Transverse colon (tissue), 4 donors: ENCODE results near the gene SMIM12. TPM values are rescaled to one million over a fixed set of nuclear protein-coding genes. Genes with fewer than 3 reads are reported as not detected.

Source experiments
- DNase-seq: peaks from one replicate; pipeline ENCODE4 v3.0.0-alpha.2; 2019
- H3K27ac ChIP-seq, 4 donors: fragments of 200-600 bp; sonication (generic); 2 replicates each; pipeline ENCODE4 v1.5.1; 2016 to 2018; ENCODE audit warnings: inconsistent platforms in 4 of 4
- H3K27me3 ChIP-seq: fragments of 200-600 bp; sonication (generic); 2 replicates; pipeline ENCODE4 v1.5.1; 2017; ENCODE audit warnings: inconsistent platforms
- H3K36me3 ChIP-seq, 4 donors: fragments of 200-600 bp; sonication (generic); 2 replicates each; pipeline ENCODE4 v1.5.1; 2017 to 2019; ENCODE audit warnings: inconsistent platforms in 4 of 4
- H3K4me1 ChIP-seq, 4 donors: fragments of 200-600 bp; sonication (generic); 2 replicates each; pipeline ENCODE4 v1.5.1; 2017 to 2020; ENCODE audit warnings: inconsistent platforms in 4 of 4
- H3K4me3 ChIP-seq, 4 donors: fragments of 200-600 bp; sonication (generic); 1 replicate in 1 of 4; 2 replicates in 3 of 4; pipeline versions ENCODE4 v1.5.1 to v1.6.1; 2017 to 2019; ENCODE audit warnings: inconsistent platforms in 4 of 4
- H3K9me3 ChIP-seq, 2 donors: fragments of 200-600 bp; sonication (generic); 2 replicates each; pipeline ENCODE4 v1.5.1; 2017 to 2019; ENCODE audit warnings: inconsistent platforms in 2 of 2
- CTCF ChIP-seq, 5 experiments: fragments of 200-600 bp in 3 of 5; fragments of 450-650 bp in 2 of 5; sonication (generic) in 3 of 5; IDR thresholded peaks; 1 replicate in 2 of 5; 2 replicates in 3 of 5; pipeline ENCODE4 v1.5.1; 2016 to 2017; ENCODE audit warnings: antibody characterized with exemption in 5 of 5, inconsistent platforms in 3 of 5, mild to moderate bottlenecking in 2 of 5, moderate library complexity in 1 of 5
- EP300 ChIP-seq: sonication (generic); formaldehyde crosslinking; IDR thresholded peaks from one replicate; pipeline ENCODE4 v1.6.1; 2017; ENCODE audit warnings: antibody characterized with exemption, low read depth
- POLR2A ChIP-seq: fragments of 450-650 bp; IDR thresholded peaks from one replicate; pipeline ENCODE4 v1.6.1; 2016; ENCODE audit warnings: antibody characterized with exemption, mild to moderate bottlenecking, moderate library complexity
- POLR2AphosphoS5 ChIP-seq, 3 donors: sonication (generic); formaldehyde crosslinking; IDR thresholded peaks; one replicate each; pipeline ENCODE4 v1.6.1; 2016; ENCODE audit warnings: antibody characterized with exemption in 3 of 3
- WGBS, 2 donors: methylation state at CpG; one replicate each; pipeline ENCODE4 v1.1.5; 2018; ENCODE audit warnings: low coverage in 1 of 2; 5-methylcytosine and 5-hydroxymethylcytosine counted together
- in situ Hi-C, 4 donors: fragments of 200-750 bp; cut with MboI; loops; one replicate each; pipeline versions ENCODE4 v1.15.0 to v1.15.1; 2017; ENCODE audit warnings: low sequenced_read_pairs in 3 of 4, low pct_ligation_motif_present in 1 of 4, low pct_unique_long_range_greater_than_20kb in 1 of 4
- intact Hi-C: fragments of 100-400 bp; cut with DNase I; formaldehyde crosslinking; loops from one replicate; pipeline ENCODE4 v1.15.1; 2023; ENCODE audit warnings: low total_unique reads
- total RNA-seq, 4 donors: library from RNA; depleted of rRNA; stranded (reverse); fragments of >200 nt; gene quantifications; one replicate each; pipeline ENCODE4 v1.1.0, GENCODE V29; 2016

SMIM12 gene
- total RNA-seq, 4 donors from 2014 or later = 14.2 to 42.2 (median 31.5) TPM

GRCh38 chr1:34808051-34808810, 51.3 kb downstream of the SMIM12 start:
- no peaks in the 10 kb centered on the region for H3K4me1 ChIP-seq
- TF ChIP-seq CTCF (IDR thresholded peaks at IDR 0.05) (no peak), EP300 (no peak), POLR2A (no peak), POLR2AphosphoS5 (IDR thresholded peaks at IDR 0.05) (no peak)
- WGBS, 2 donors = 90 to 95% methylated on average over 6 to 9 of the region's 9 CpGs
- intact Hi-C loops (no loop called here), in situ Hi-C loops (no loop called here)
- H3K4me3 ChIP-seq = no peak overlapping the region
- DNase-seq = no peak
- H3K9me3 ChIP-seq = no peaks in the 10 kb centered on the region
- H3K27ac ChIP-seq = no peak overlapping the region
- no peaks in the 10 kb centered on the region for H3K27me3 ChIP-seq
- no peaks in the 10 kb centered on the region for H3K36me3 ChIP-seq

- Histone ChIP-seq H3K36me3 (no peaks in the 10 kb centered on the region), H3K4me3 (no peak overlapping the region), H3K27me3 (no peaks in the 10 kb centered on the region), H3K9me3 (no peaks in the 10 kb centered on the region), H3K4me1 (no peaks in the 10 kb centered on the region), H3K27ac (no peak overlapping the region)
- DNase-seq = no peak
- intact Hi-C loops = no loop called here
- in situ Hi-C loops = no loop called here
- 77 to 85% methylated on average over 2 to 3 of the region's 3 CpGs for WGBS, 2 donors
- no peak for TF ChIP-seq EP300
- TF ChIP-seq POLR2A = no peak
- TF ChIP-seq CTCF (IDR thresholded peaks at IDR 0.05) = no peak
- no peak for TF ChIP-seq POLR2AphosphoS5 (IDR thresholded peaks at IDR 0.05)
These were observed 53.2 kb downstream of the SMIM12 start for GRCh38 chr1:34806396-34806795.

GRCh38 chr1:34803770-34804169, 55.8 kb downstream of the SMIM12 start:
- no peaks in the 10 kb centered on the region for H3K27me3 ChIP-seq
- WGBS, 2 donors = 88 to 92% methylated on average over 3 of the region's 3 CpGs
- no peaks in the 10 kb centered on the region for H3K4me1 ChIP-seq
- no peaks in the 10 kb centered on the region for H3K36me3 ChIP-seq
- no peaks in the 10 kb centered on the region for H3K9me3 ChIP-seq
- no peak for TF ChIP-seq CTCF (IDR thresholded peaks at IDR 0.05)
- no peak for TF ChIP-seq POLR2A
- TF ChIP-seq EP300 = no peak
- no peak for TF ChIP-seq POLR2AphosphoS5 (IDR thresholded peaks at IDR 0.05)
- H3K4me3 ChIP-seq = no peak overlapping the region
- no peak overlapping the region for H3K27ac ChIP-seq
- intact Hi-C loops (no loop called here), in situ Hi-C loops (no loop called here)
- DNase-seq = no peak

Other genes with a start within 250 kb of the SMIM12 start
- not detected for gene GJB5, start 104.7 kb downstream of the SMIM12 start, total RNA-seq
- gene GJB4, start 100.0 kb downstream of the SMIM12 start, total RNA-seq = under 1 TPM in 1 of 4 donors, not detected in 3; 0.32 TPM
- gene GJB3, start 78.5 kb downstream of the SMIM12 start, total RNA-seq = 1 to 10 TPM in 2 of 4 donors, not detected in 2; 2.9 to 6.7 TPM
- 1 to 10 TPM in 3 of 4 donors, not detected in 1; 1.9 to 5.2 (median 3.2) TPM for gene GJA4, start 66.8 kb downstream of the SMIM12 start, total RNA-seq
- gene DLGAP3, start 69.9 kb upstream of the SMIM12 start, total RNA-seq = 1 to 10 TPM in 2 of 4 donors, under 1 TPM in 2; 0.14 to 1.4 (median 0.64) TPM
- gene TMEM35B, start 125.6 kb upstream of the SMIM12 start, total RNA-seq = 10 to 100 TPM in 3 of 4 donors, not detected in 1; 24.3 to 35.8 (median 26.5) TPM
- 10 to 100 TPM in 3 of 4 donors, 1 to 10 TPM in 1; 9.0 to 39.4 (median 24.1) TPM for gene ZMYM6, start 172.2 kb upstream of the SMIM12 start, total RNA-seq
- gene ZMYM1, start 219.6 kb upstream of the SMIM12 start, total RNA-seq = 10 to 100 TPM in 3 of 4 donors, 1 to 10 TPM in 1; 3.7 to 19.7 (median 13.5) TPM